H1 (cell line): Measurements from ENCODE around the gene ZNF786.

Source experiments
- ATF2 ChIP-seq: IDR thresholded peaks from 2 replicates; pipeline ENCODE4 v1.6.1; 2012; ENCODE audit warnings: low read length, inconsistent platforms
- CTCF ChIP-seq, 3 experiments: IDR thresholded peaks; 1 replicate in 2 of 3; 2 replicates in 1 of 3; pipeline versions ENCODE4 v1.5.1 to v1.6.1; 2011; ENCODE audit warnings: low read length in 3 of 3, mild to moderate bottlenecking in 3 of 3, inconsistent platforms in 2 of 3, low read depth in 1 of 3, moderate library complexity in 1 of 3; ENCODE audit not compliant: insufficient read depth in 1 of 3; ENCODE audit errors: control extremely low read depth in 1 of 3
- GTF2F1 ChIP-seq: IDR thresholded peaks from 2 replicates; pipeline ENCODE4 v1.6.1; 2012; ENCODE audit warnings: low read depth, low read length, improper control_type of control experiment, borderline replicate concordance
- JUN ChIP-seq: IDR thresholded peaks from 2 replicates; pipeline ENCODE4 v1.6.1; 2011; ENCODE audit warnings: low read depth, mild to moderate bottlenecking, improper control_type of control experiment, low read length
- MAX ChIP-seq: IDR thresholded peaks from 2 replicates; pipeline ENCODE4 v1.6.1; 2012; ENCODE audit warnings: inconsistent platforms
- NRF1 ChIP-seq: IDR thresholded peaks from 2 replicates; pipeline ENCODE4 v1.6.1; 2011; ENCODE audit warnings: mild to moderate bottlenecking, low read depth, low read length, improper control_type of control experiment
- POLR2A ChIP-seq, 2 experiments: IDR thresholded peaks; 1 replicate in 1 of 2; 2 replicates in 1 of 2; pipeline ENCODE4 v1.6.1; 2011; ENCODE audit warnings: low read depth in 2 of 2, low read length in 2 of 2, mild to moderate bottlenecking in 2 of 2; ENCODE audit errors: control extremely low read depth in 1 of 2
- RAD21 ChIP-seq, 2 experiments: IDR thresholded peaks in 1 of 2; conservative IDR thresholded peaks in 1 of 2; 2 replicates each; pipeline ENCODE4 v1.6.1; 2011; ENCODE audit warnings: low read depth in 2 of 2, low read length in 2 of 2, improper control_type of control experiment in 1 of 2, inconsistent platforms in 1 of 2, mild to moderate bottlenecking in 1 of 2, moderate library complexity in 1 of 2
- SIN3A ChIP-seq, 2 experiments: IDR thresholded peaks in 1 of 2; conservative IDR thresholded peaks in 1 of 2; 2 replicates each; pipeline ENCODE4 v1.6.1; 2011 to 2012; ENCODE audit warnings: low read length in 2 of 2, improper control_type of control experiment in 1 of 2, low read depth in 1 of 2, mild to moderate bottlenecking in 1 of 2
- SP4 ChIP-seq: IDR thresholded peaks from 2 replicates; pipeline ENCODE4 v1.6.1; 2012; ENCODE audit warnings: low read length, inconsistent platforms

- TF ChIP-seq NRF1: no peak
- no peak for TF ChIP-seq GTF2F1
- no peak for TF ChIP-seq SP4
- no peak for TF ChIP-seq SIN3A (conservative IDR thresholded peaks at IDR 0.05 in 1 of 2, IDR thresholded peaks at IDR 0.05 in 1 of 2; ENCODE audit: low read depth in 1 of 2, low read length in 2 of 2)
- TF ChIP-seq RAD21 (IDR thresholded peaks at IDR 0.05 in 1 of 2, conservative IDR thresholded peaks at IDR 0.05 in 1 of 2; ENCODE audit: low read depth in 2 of 2, low read length in 2 of 2): no peak
- TF ChIP-seq JUN: no peak
- TF ChIP-seq MAX: no peak
- TF ChIP-seq POLR2A (IDR thresholded peaks at IDR 0.05; ENCODE audit: control extremely low read depth in 1 of 2, low read depth in 2 of 2, low read length in 2 of 2): no peak
- no peak for TF ChIP-seq CTCF (IDR thresholded peaks at IDR 0.05; ENCODE audit: control extremely low read depth in 1 of 3, insufficient read depth in 1 of 3, low read depth in 1 of 3, low read length in 3 of 3)
- TF ChIP-seq ATF2: no peak
Observed at GRCh38 chr7:149046416-149046815, 44.1 kb downstream of the ZNF786 start.
